GM08714 (cell line): ENCODE results near the gene LRRTM2.

Experiments used
- H3K4me3 ChIP-seq: fragments of 200-500 bp; sonication (Bioruptor generic); 2 replicates; pipeline ENCODE4 v1.5.1; 2014; ENCODE audit warnings: mild to moderate bottlenecking, low read length, inconsistent platforms
- ZNF274 ChIP-seq: IDR thresholded peaks from 2 replicates; pipeline ENCODE4 v1.6.1; 2012; ENCODE audit warnings: mild to moderate bottlenecking, low read depth, low read length

Gene LRRTM2

DNA sequence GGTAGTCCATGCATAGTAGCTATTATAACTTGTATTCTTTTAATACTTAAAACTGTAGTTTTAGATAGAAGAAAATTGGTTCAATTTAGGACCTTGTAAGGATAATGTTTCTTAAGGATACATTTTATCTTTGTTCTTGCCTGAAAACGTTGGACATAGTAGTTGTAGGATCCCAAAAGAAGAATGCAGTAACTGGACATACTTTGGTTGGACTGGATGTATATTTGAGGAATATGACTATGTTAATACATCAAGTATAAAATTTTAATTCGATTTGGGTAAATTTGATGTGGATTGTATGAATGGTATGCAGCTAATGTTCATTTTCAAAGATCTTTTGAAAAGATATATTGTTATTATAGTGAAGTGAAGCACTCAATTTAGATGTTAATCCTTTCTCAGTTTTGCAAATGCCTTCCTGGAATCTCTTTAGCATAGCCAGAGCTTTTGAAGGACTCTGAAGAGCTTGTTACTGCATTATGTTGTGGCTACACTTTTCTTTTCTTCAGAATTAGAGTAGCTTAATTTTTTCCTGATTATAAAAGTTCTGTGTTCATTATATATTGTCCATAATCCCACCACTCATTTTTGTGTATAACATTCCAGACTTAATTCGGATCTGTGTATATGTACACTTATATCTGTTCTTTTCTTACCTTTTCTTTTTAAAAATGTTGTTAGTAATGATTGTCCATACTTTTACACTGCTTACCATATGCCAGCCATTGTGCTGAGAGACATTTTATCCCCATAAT is 41.2 kb downstream of the LRRTM2 start:
- H3K4me3 ChIP-seq: no peak overlapping the region

DNA sequence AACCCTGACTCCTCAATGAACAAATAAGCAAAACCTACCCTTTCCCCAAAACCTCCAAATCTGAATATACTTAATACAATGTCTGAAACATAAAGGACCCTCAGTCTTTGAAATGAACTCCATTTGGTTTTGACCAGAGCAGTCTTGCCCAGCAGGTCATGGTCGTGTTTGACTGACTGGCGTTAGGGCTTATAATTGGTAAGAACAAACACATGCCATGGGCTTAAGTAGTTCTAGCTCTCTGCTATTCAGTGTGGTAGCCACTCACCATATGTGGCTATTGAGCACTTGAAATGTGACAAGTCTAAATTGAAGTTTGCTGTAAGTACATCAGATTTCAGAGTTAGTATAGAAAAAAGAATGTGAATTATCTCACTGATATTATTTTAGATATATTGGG is 42.1 kb downstream of the LRRTM2 start:
- no peak overlapping the region for H3K4me3 ChIP-seq
- no peak for TF ChIP-seq ZNF274

More for the DNA sequence above, 41.2 kb downstream of the LRRTM2 start:
- no peak for TF ChIP-seq ZNF274

DNA sequence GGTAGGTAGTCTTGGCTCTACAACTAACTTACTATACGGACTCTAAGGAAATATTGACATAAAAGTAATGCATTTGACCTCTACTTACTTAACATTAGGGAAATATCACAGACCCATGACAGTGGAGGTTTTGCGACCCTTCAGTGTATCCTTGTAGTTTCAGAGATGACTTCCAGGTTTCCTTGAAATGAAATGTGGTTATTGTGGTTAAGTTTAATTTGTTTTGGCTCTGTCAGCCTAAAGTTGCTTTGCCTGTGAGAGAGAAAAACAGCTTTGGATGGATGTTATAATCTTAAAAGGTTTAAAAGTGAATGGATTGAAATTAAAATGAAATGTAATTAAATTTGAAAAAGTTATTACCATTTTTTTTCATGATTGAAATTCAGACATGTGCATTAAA is 42.9 kb downstream of the LRRTM2 start:
- H3K4me3 ChIP-seq: no peak overlapping the region
- TF ChIP-seq ZNF274: no peak

DNA sequence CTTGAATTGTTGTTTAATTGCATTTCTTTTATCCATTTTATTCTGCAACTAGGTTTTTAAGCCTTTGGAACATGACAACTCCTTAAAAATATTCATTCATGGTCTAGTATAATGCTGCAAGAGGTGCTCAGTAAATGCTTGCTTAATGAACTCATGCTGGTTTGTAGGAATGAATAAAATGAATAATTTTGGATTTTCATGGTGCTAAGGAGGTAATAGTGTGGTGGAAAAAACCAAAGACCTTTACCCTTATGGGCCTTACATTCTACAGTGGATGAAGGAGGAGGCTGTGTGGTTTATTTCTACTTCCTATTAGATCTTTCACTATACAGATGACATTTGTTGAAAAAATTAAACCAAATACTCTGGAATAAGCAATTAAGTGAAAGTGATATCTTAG is 43.4 kb downstream of the LRRTM2 start:
- no peak overlapping the region for H3K4me3 ChIP-seq
- TF ChIP-seq ZNF274: no peak

DNA sequence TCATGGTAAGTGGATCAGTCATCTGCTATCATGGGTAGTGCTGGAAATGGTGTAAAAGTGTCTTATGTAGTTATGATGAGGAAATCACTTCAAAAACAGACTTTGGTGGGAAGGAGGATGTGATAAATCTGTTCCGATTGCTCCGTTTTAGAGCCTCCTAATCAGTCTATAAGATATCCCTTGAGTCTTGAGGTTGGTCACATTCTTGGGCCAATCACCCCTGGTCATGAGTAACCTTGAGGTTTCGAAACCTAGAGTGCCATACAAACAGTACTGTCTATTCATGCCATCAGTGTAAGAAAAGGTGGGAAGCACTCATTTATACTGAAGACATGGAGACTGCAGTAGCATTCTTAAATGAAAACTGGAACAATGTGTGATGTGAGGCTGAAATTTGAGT is 45.8 kb downstream of the LRRTM2 start:
- no peak overlapping the region for H3K4me3 ChIP-seq
- TF ChIP-seq ZNF274: no peak

DNA sequence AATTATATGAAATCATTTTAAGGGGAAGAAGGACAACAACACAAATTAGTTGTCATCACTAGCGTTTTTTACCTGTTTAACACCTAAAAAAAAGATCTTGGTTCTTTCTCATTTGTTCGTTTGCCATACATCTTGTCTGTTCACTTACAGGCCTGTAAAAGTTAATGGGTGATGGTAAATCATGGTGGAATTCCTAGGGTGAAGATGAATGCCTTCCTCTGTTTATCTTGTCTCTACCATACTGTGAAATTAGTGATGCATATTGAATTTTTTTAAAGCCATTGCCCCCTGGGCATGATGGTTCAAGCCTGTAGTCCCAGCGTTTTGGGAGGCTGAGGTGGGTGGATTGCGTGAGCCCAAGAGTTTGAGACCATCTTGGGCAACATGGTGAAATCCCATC is 46.6 kb downstream of the LRRTM2 start:
- TF ChIP-seq ZNF274: no peak
- no peak overlapping the region for H3K4me3 ChIP-seq

DNA sequence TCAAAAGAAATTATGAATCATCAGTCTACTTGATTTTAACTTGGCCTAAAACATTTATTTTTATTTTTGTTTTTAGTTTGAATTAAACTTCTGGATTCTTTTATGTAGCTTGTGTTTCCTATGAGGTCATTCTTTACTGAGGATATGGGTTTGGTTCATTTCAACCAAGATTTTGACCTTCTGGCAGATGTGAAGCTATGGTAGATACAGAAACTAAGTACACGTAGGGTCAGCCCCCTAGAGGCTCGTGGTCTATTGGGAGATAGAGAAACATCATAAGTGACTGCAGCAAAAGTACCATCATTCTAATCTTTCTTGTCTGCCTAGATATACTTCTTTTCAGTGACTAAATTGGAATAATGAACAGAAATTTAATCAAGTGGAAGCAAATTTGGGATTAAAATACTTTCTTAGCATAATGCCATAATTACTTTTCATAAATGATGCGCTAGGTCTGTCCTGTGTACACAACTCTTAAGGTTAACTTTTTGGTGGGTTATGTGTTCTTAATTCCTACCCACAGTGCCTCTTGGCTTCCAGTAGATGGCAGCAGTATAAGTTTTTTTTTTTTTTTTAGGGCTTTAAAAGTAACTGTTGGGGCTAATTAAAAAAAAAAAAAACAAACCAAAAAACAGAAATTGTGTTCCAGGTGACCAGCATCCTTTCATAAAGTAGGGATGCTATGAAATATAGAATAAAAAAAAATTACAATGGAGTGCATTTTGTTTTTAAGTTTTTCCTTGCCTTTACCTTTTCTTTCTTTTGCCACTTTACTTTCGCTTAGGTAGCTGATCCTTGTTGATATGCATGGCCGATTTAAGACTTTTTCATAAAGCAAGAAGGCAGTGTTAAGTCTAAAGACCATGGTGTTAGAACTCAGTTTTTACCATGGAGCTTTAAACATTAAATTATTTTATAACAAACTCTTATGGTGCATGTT is 49.9 kb downstream of the LRRTM2 start:
- no peak overlapping the region for H3K4me3 ChIP-seq
- no peak for TF ChIP-seq ZNF274

DNA sequence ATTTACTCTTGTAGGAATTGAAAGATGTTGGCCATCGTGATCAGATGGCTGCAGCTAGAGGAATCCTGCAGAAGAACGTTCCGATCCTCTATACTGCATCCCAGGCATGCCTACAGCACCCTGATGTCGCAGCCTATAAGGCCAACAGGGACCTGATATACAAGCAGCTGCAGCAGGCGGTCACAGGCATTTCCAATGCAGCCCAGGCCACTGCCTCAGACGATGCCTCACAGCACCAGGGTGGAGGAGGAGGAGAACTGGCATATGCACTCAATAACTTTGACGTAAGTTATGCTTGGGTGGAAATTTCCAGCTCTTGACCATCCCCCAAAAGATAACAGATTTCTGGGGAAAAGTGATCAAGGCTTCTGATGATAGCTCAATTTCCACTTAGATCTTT is 50.6 kb downstream of the LRRTM2 start:
- no peak for TF ChIP-seq ZNF274
- H3K4me3 ChIP-seq: no peak overlapping the region

DNA sequence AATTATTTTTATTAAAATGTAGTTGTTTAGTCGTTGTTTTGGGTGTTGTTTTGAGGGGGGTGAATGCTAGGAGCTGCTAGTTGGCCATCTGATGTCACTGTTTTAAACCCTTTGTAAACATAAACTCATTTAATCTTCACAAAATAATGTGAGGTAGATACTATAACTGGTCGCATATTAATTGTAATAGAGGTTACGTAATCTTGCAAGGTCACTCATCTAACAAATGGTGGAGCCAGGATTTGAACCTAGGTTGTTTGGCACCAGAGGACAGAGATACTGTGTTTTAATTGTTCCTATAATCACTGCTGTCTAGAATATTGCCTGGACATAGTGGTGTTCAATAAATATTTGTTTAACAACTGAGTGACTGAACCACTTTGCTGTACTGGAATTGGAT is 54.4 kb downstream of the LRRTM2 start:
- no peak overlapping the region for H3K4me3 ChIP-seq
- TF ChIP-seq ZNF274: no peak

DNA sequence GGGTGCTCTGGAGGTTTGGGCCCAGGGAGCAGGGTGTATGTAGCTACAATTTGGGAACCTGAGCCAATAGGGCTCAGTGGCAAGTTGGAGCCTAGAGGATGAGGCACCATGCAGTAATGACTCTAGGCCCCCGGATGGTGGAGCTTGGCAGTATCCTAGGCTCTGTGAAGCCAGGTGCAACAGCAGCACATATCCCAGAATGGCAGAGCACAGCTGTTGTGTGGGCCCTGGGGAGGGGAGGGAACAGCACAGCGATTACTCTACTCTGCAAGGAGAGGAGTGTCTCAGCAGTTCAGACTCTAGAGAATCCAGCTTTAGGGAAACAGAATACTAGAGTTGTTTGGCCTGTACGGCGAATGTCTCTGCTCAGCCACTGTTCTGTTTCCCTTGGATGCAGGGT is 56.1 kb downstream of the LRRTM2 start:
- H3K4me3 ChIP-seq: no peak overlapping the region
- no peak for TF ChIP-seq ZNF274
